MG63 (cell line): Measurements from ENCODE around the gene DNLZ. TPM values are rescaled to one million over a fixed set of nuclear protein-coding genes. Genes with fewer than 3 reads are reported as not detected.

Experiments
- DNase-seq: peaks from one replicate; pipeline ENCODE4 v3.0.0-alpha.2; 2020
- H3K27me3 ChIP-seq: fragments of 250-450 bp; sonication (Bioruptor Pico); 2 replicates; pipeline ENCODE4 v1.5.1; 2020; ENCODE audit warnings: mild to moderate bottlenecking, moderate library complexity
- H3K36me3 ChIP-seq: fragments of 250-450 bp; sonication (Bioruptor Pico); 2 replicates; pipeline ENCODE4 v1.5.1; 2020; ENCODE audit warnings: mild to moderate bottlenecking, moderate library complexity
- H3K4me3 ChIP-seq: fragments of 250-450 bp; sonication (Bioruptor Pico); 2 replicates; pipeline ENCODE4 v1.5.1; 2020; ENCODE audit warnings: mild to moderate bottlenecking, moderate library complexity
- H3K9me3 ChIP-seq: fragments of 250-450 bp; sonication (Bioruptor Pico); 2 replicates; pipeline ENCODE4 v1.5.1; 2020; ENCODE audit warnings: mild to moderate bottlenecking, moderate library complexity
- total RNA-seq: library from RNA; depleted of rRNA; stranded (reverse); fragments of >200 nt; shearing (Covaris generic); gene quantifications from 2 replicates; pipeline ENCODE4 v1.2.3, GENCODE V29; 2014; ENCODE audit warnings: low replicate concordance; rRNA removed

The DNLZ gene
- total RNA-seq, 1 experiment from 2014 or later: 47.9 TPM

- Histone ChIP-seq H3K27me3 (no peaks in the 10 kb centered on the region), H3K4me3 (no peak overlapping the region), H3K9me3 (no peaks in the 10 kb centered on the region), H3K36me3 (no peaks in the 10 kb centered on the region)
- no peak for DNase-seq
Observed at GRCh38 chr9:136313111-136314055, 50.2 kb downstream of the DNLZ start.

- no peak overlapping the region for H3K4me3 ChIP-seq
- H3K9me3 ChIP-seq: no peaks in the 10 kb centered on the region
- no peaks in the 10 kb centered on the region for H3K36me3 ChIP-seq
- peak; percentile 26 for DNase-seq
- no peaks in the 10 kb centered on the region for H3K27me3 ChIP-seq
Observed at GRCh38 chr9:136312436-136312835, 51.1 kb downstream of the DNLZ start.

GRCh38 chr9:136312009-136312375, 51.6 kb downstream of the DNLZ start:
- no peaks in the 10 kb centered on the region for H3K27me3 ChIP-seq
- DNase-seq: no peak
- no peaks in the 10 kb centered on the region for H3K36me3 ChIP-seq
- H3K9me3 ChIP-seq: no peaks in the 10 kb centered on the region
- H3K4me3 ChIP-seq: no peak overlapping the region

GRCh38 chr9:136311051-136312008, 52.2 kb downstream of the DNLZ start:
- DNase-seq: no peak

GRCh38 chr9:136310273-136311030, 53.1 kb downstream of the DNLZ start:
- Histone ChIP-seq H3K4me3 (no peak overlapping the region), H3K9me3 (no peaks in the 10 kb centered on the region), H3K27me3 (no peaks in the 10 kb centered on the region), H3K36me3 (no peaks in the 10 kb centered on the region)
- DNase-seq: no peak

More at GRCh38 chr9:136311051-136312008, 52.2 kb downstream of the DNLZ start:
- Histone ChIP-seq H3K4me3 (no peak overlapping the region), H3K9me3 (no peaks in the 10 kb centered on the region), H3K27me3 (no peaks in the 10 kb centered on the region), H3K36me3 (no peaks in the 10 kb centered on the region)

GRCh38 chr9:136309806-136310220, 53.7 kb downstream of the DNLZ start:
- no peaks in the 10 kb centered on the region for H3K9me3 ChIP-seq
- no peaks in the 10 kb centered on the region for H3K27me3 ChIP-seq
- DNase-seq: no peak
- H3K36me3 ChIP-seq: no peaks in the 10 kb centered on the region
- H3K4me3 ChIP-seq: no peak overlapping the region

Other genes with a start within 250 kb of the DNLZ start
- gene TMEM250, start 244.9 kb downstream of the DNLZ start, total RNA-seq: 62.5 and 78.4 TPM in 2 replicates
- gene LHX3, start 158.6 kb downstream of the DNLZ start, total RNA-seq: not detected in 2 replicates
- 22.7 and 28.2 TPM in 2 replicates for gene QSOX2, start 117.9 kb downstream of the DNLZ start, total RNA-seq
- gene CCDC187, start 59.6 kb downstream of the DNLZ start, total RNA-seq: 0.02 TPM in 1 of 2 replicates, not detected in the other
- gene GPSM1, start 36.2 kb downstream of the DNLZ start, total RNA-seq: 31.4 and 46.3 TPM in 2 replicates
- gene CARD9, start 9.9 kb upstream of the DNLZ start, total RNA-seq: 1.7 TPM in 1 of 2 replicates, not detected in the other
- 9.1 and 14.1 TPM in 2 replicates for gene SNAPC4, start 36.4 kb upstream of the DNLZ start, total RNA-seq
- gene ENTR1, start 46.9 kb upstream of the DNLZ start, total RNA-seq: 65.6 and 95.9 TPM in 2 replicates
- gene PMPCA, start 46.9 kb upstream of the DNLZ start, total RNA-seq: 56.3 and 83.7 TPM in 2 replicates
- 2.9 and 10.4 TPM in 2 replicates for gene INPP5E, start 76.1 kb upstream of the DNLZ start, total RNA-seq
- 4.3 and 7.5 TPM in 2 replicates for gene SEC16A, start 119.3 kb upstream of the DNLZ start, total RNA-seq
- 4.4 and 4.7 TPM in 2 replicates for gene NOTCH1, start 182.3 kb upstream of the DNLZ start, total RNA-seq